Measurements from ENCODE around the gene NAGK.
"Not testable (repeated sequence)": the region's sequence is repeated elsewhere in the genome, so short reads cannot be mapped to it uniquely, and the experiment has no call there.

The NAGK gene

GRCh38 chr2:71068218-71069035, at the start of gene NAGK:
Gene NAGK, plus strand, starts transcription at chr2:71068648. Its CDS starts 36 bp downstream, at chr2:71068684.
- peak; percentile 97 for DNase-seq

- not testable (repeated sequence) for DNase-seq
These were observed 48.5 kb upstream of the NAGK start for GRCh38 chr2:71019989-71020388.

GRCh38 chr2:71021394-71021793, 47.1 kb upstream of the NAGK start:
- DNase-seq = not testable (repeated sequence)

GRCh38 chr2:71023553-71024243, 44.8 kb upstream of the NAGK start:
- DNase-seq = peak; percentile 83

- DNase-seq = not testable (repeated sequence)
These were observed 32.2 kb upstream of the NAGK start for GRCh38 chr2:71036296-71036695.

GRCh38 chr2:71042287-71042686, 26.2 kb upstream of the NAGK start:
- no peak for DNase-seq

- peak; percentile 20 for DNase-seq
These were observed 24.7 kb upstream of the NAGK start for GRCh38 chr2:71043531-71044407.

GRCh38 chr2:71045151-71045550, 23.3 kb upstream of the NAGK start:
- no peak for DNase-seq

GRCh38 chr2:71045865-71046548, 22.4 kb upstream of the NAGK start:
- DNase-seq = no peak

- no peak for DNase-seq
These were observed 20.4 kb upstream of the NAGK start for GRCh38 chr2:71048096-71048495.

GRCh38 chr2:71049704-71050360, 18.6 kb upstream of the NAGK start:
- peak; percentile 84 for DNase-seq

- DNase-seq = peak; percentile 13
These were observed 13.2 kb upstream of the NAGK start for GRCh38 chr2:71055206-71055740.

- no peak for DNase-seq
These were observed 8.2 kb upstream of the NAGK start for GRCh38 chr2:71060211-71060610.

- DNase-seq = no peak
These were observed 7.6 kb upstream of the NAGK start for GRCh38 chr2:71060871-71061270.

- DNase-seq = no peak
These were observed 5.2 kb upstream of the NAGK start for GRCh38 chr2:71063216-71063615.

- DNase-seq = no peak
These were observed 4.3 kb upstream of the NAGK start for GRCh38 chr2:71064110-71064611.

GRCh38 chr2:71064754-71065621, 3.5 kb upstream of the NAGK start:
- DNase-seq = no peak

- DNase-seq = no peak
These were observed 1.6 kb upstream of the NAGK start for GRCh38 chr2:71066856-71067255.

- DNase-seq = no peak
These were observed 756 bp upstream of the NAGK start for GRCh38 chr2:71067567-71068217.

- DNase-seq = no peak
These were observed 928 bp downstream of the NAGK start for GRCh38 chr2:71069376-71069775.

Data from DMS53 (cell line).